IPS-20b (cell line): ENCODE data around the gene TRPM1.

ENCODE experiments used
- H3K27ac ChIP-seq: one replicate; pipeline ENCODE4 v1.5.1; 2013; ENCODE audit warnings: low read length
- H3K27me3 ChIP-seq: 2 replicates; pipeline ENCODE4 v1.6.1; 2013; ENCODE audit warnings: mild to moderate bottlenecking, low read length, inconsistent platforms; ENCODE audit not compliant: insufficient read depth
- H3K36me3 ChIP-seq: 2 replicates; pipeline ENCODE4 v1.6.1; 2013; ENCODE audit warnings: low read depth, mild to moderate bottlenecking, inconsistent platforms, low read length, moderate library complexity; ENCODE audit not compliant: insufficient read depth
- H3K4me1 ChIP-seq: 2 replicates; pipeline ENCODE4 v1.6.1; 2013; ENCODE audit warnings: mild to moderate bottlenecking, control low read depth, inconsistent platforms, low read length, moderate library complexity; ENCODE audit not compliant: insufficient read depth
- H3K4me3 ChIP-seq: 2 replicates; pipeline ENCODE4 v1.5.1; 2013; ENCODE audit warnings: mild to moderate bottlenecking, low read length, inconsistent platforms
- H3K9ac ChIP-seq: 2 replicates; pipeline ENCODE4 v1.6.1; 2013; ENCODE audit warnings: low read depth, mild to moderate bottlenecking, inconsistent platforms, low read length, moderate library complexity
- H3K9me3 ChIP-seq: 2 replicates; pipeline ENCODE4 v1.6.1; 2013; ENCODE audit warnings: mild to moderate bottlenecking, low read depth, low read length, inconsistent platforms; ENCODE audit not compliant: insufficient read depth

The TRPM1 gene

GRCh38 chr15:31101262-31102038 lies at the start of gene TRPM1:
TSS of gene TRPM1 (minus strand) at chr15:31101725. CDS start at chr15:31081355, 20,370 bp downstream.
- no peaks in the 10 kb centered on the region for H3K4me1 ChIP-seq
- H3K9ac ChIP-seq, result no peak within 1 kb of the TSS
- H3K4me3 ChIP-seq, result no peak within 1 kb of the TSS
- H3K36me3 ChIP-seq, result no peaks in the 10 kb centered on the region
- H3K9me3 ChIP-seq, result no peaks in the 10 kb centered on the region
- H3K27ac ChIP-seq, result no peak within 1 kb of the TSS
- peaks cover 3% of the 10 kb centered on the region; the same call in 1 of the 2 replicates for H3K27me3 ChIP-seq

- peaks cover 32% of the 10 kb centered on the region for H3K4me1 ChIP-seq
- peak overlapping the region; percentile 29 for H3K27ac ChIP-seq
- no peaks in the 10 kb centered on the region for H3K36me3 ChIP-seq
- H3K4me3 ChIP-seq, result no peak overlapping the region
- H3K27me3 ChIP-seq, result no peaks in the 10 kb centered on the region; the same call in 1 of the 2 replicates
- peaks cover 3% of the 10 kb centered on the region; the same call in 1 of the 2 replicates for H3K9me3 ChIP-seq
- peak overlapping the region; percentile 19; the same call in 1 of the 2 replicates for H3K9ac ChIP-seq
These were observed 49.3 kb upstream of the TRPM1 start for GRCh38 chr15:31150732-31151231.

DNA sequence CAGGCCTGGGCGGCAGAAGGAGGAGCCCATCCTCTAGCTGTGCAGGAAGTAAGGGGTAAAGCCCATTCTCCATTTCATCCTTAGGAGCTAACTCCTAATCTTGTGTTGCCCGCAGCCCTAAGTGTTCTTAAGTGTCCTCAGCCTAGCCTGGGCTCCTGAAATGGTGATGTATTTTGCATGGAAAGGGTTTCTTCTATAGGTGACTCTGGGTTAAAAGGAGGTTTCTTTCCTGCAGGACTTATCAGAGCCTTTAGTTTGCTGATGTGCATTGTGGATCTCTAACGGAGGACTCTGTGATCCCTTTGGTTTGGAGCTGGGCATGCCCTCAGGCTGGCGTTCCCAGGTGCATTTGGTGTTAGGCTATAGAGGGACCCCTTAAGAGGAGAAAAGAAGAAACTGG lies 48.5 kb upstream of the TRPM1 start:
- H3K9ac ChIP-seq, result no peak overlapping the region
- no peak overlapping the region for H3K4me3 ChIP-seq
- H3K27ac ChIP-seq, result no peak overlapping the region
- H3K4me1 ChIP-seq, result peaks cover 27% of the 10 kb centered on the region
- H3K27me3 ChIP-seq, result no peaks in the 10 kb centered on the region; the same call in 1 of the 2 replicates
- peaks cover 3% of the 10 kb centered on the region; the same call in 1 of the 2 replicates for H3K9me3 ChIP-seq
- no peaks in the 10 kb centered on the region for H3K36me3 ChIP-seq

DNA sequence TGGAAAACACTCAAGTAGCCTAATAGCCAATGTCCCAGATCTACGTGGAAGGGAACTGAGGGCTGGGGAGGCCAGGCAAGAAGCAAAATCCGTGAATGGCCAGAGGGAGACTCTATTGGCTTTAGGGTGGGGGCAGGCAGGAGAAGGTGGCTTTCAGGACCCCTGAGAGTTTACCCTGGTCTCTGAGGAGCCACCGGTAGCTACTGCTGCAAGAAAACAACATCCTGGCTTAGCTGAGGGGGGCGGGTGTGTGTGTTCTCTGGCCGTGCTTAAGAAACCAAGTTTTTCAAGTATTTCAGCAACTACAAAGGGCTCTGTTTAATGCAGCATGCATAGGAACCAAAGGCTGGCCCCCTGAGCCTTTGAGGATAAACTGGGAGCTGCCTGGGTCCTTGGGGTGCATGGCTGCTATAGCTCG lies 47.6 kb upstream of the TRPM1 start:
- Histone ChIP-seq H3K36me3 (no peaks in the 10 kb centered on the region), H3K4me1 (peaks cover 27% of the 10 kb centered on the region), H3K4me3 (no peak overlapping the region), H3K9me3 (peaks cover 3% of the 10 kb centered on the region; the same call in 1 of the 2 replicates), H3K27ac (no peak overlapping the region), H3K9ac (no peak overlapping the region; the same call in 1 of the 2 replicates), H3K27me3 (no peaks in the 10 kb centered on the region; the same call in 1 of the 2 replicates)

DNA sequence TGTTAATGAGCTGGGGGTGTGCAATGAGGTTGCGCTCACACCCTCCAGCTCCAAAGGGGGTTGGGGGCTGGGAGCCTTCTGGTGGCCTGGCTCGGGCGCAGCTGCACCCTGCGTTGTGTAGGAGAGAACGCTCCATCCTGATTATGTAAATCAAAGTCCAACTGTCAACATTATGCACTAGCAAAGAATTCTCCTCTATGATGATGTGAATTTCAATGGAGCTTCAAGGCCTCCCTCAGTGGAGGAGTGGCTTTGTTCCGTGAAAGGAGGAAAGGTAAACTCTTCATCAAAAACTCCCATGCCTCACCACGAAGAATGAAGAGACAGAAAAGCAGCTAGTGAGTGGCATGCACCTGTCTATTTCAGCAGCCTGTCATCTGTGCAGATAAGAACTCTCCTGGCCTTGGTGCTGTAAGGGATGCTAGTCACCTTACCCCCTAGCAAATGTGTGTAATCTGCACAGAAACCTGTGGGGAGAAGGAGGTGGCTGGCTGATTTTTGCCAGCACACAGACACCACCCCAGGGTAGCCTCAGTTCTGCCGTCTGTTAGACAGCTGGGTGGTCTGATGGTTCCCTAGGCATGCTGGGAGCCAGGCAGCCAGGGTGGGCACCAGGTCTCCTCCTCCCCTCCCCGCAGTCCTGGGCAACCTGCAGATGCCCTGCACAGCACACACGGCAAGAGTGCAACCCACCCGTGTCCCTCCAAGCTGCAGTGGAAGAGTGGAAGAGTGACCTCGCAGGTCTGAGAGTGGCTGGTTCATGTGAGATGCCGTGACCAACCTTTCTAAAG lies 47.0 kb upstream of the TRPM1 start:
- peaks cover 27% of the 10 kb centered on the region for H3K4me1 ChIP-seq
- H3K36me3 ChIP-seq, result no peaks in the 10 kb centered on the region
- no peak overlapping the region for H3K4me3 ChIP-seq
- no peak overlapping the region for H3K27ac ChIP-seq
- H3K9me3 ChIP-seq, result peaks cover 3% of the 10 kb centered on the region; the same call in 1 of the 2 replicates
- H3K9ac ChIP-seq, result no peak overlapping the region; the same call in 1 of the 2 replicates
- no peaks in the 10 kb centered on the region; the same call in 1 of the 2 replicates for H3K27me3 ChIP-seq

- Histone ChIP-seq H3K9me3 (peaks cover 3% of the 10 kb centered on the region; the same call in 1 of the 2 replicates), H3K36me3 (no peaks in the 10 kb centered on the region), H3K27ac (no peak overlapping the region), H3K9ac (no peak overlapping the region), H3K4me3 (no peak overlapping the region), H3K4me1 (peaks cover 27% of the 10 kb centered on the region), H3K27me3 (no peaks in the 10 kb centered on the region; the same call in 1 of the 2 replicates)
These were observed 46.4 kb upstream of the TRPM1 start for GRCh38 chr15:31147944-31148296.

DNA sequence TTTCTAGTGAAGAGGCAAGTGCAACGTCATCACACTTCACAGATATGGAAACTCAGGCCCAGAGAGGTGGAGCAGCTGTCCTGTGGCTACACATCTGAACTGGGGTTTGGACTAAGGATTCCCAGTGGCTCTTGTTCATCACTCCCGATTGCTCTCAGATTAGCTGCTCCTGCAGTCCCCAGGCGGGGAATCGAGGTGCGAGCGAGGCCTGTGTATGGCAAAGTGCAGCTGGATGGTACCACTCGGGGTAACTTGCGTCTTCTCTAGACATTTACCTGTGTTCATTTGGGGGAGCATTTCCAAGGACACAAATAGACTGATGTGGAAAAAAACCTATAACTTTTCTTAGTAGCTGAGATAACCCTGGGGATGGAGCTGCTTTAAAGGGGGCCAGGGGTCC lies 45.9 kb upstream of the TRPM1 start:
- H3K36me3 ChIP-seq, result no peaks in the 10 kb centered on the region
- no peaks in the 10 kb centered on the region for H3K9me3 ChIP-seq
- H3K27ac ChIP-seq, result no peak overlapping the region
- H3K4me1 ChIP-seq, result peaks cover 27% of the 10 kb centered on the region
- H3K9ac ChIP-seq, result no peak overlapping the region
- no peak overlapping the region for H3K4me3 ChIP-seq
- no peaks in the 10 kb centered on the region; the same call in 1 of the 2 replicates for H3K27me3 ChIP-seq

- Histone ChIP-seq H3K4me1 (peaks cover 11% of the 10 kb centered on the region), H3K36me3 (no peaks in the 10 kb centered on the region), H3K9me3 (no peaks in the 10 kb centered on the region), H3K4me3 (no peak overlapping the region), H3K9ac (no peak overlapping the region), H3K27ac (no peak overlapping the region), H3K27me3 (no peaks in the 10 kb centered on the region)
These were observed 43.9 kb upstream of the TRPM1 start for GRCh38 chr15:31145271-31145911.

DNA sequence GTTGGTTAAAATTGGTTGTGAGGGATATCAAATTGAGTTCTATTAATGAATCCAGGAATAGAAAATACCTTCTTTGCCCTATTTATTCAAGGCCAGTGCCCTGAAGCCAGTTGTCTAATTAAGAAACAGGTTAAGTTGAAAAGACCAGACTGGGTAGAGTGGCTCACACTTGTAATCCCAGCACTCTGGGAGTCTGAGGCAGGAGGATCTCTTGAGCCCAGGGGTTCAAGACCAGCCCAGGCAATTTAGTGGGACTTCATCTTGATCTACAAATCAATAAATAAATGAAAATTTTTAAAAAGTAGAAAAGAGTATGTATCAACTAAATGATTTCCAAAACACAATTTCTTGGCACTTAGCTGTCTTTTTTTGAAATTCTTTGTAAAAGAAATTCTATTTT lies 40.3 kb upstream of the TRPM1 start:
- Histone ChIP-seq H3K4me3 (no peak overlapping the region), H3K4me1 (peaks cover 3% of the 10 kb centered on the region; the same call in 1 of the 2 replicates), H3K9ac (no peak overlapping the region), H3K9me3 (peaks cover 6% of the 10 kb centered on the region; the same call in 1 of the 2 replicates), H3K27me3 (no peaks in the 10 kb centered on the region), H3K36me3 (no peaks in the 10 kb centered on the region), H3K27ac (no peak overlapping the region)

DNA sequence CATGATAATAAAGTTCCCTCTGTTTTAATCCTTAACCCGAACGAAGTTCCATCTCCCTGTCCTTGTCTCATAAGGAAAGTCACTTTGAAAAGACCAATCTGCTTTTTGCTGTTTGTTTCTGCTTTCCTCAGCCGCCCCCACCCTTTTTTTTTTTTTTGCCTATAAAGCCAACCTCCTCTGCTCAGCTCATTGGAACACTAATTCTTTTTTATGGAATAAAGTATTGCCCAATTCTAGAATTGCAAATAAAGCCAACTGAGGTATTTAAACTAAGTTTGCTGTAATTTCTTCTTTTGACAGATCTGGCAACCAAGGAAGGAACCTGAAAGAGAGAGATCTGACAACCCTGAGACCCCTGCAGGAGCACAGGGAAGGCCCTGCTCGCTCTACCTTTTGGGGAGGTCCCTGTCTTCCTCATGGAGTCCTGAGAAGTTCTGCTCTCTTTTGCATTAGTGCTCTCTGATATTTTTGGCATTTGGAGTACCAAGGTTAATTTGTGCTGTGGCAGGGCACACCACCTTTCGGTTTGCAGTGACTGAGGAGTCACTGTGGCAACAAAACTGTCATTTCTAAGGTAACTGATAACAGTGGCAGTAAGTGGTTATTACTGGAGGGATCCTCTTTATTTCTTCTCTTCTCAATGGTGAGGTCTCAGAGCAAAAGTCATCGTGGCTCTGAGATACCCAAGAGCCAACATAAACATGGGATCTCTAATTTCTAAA lies 35.2 kb upstream of the TRPM1 start:
- H3K9me3 ChIP-seq, result peaks cover 15% of the 10 kb centered on the region
- no peaks in the 10 kb centered on the region for H3K36me3 ChIP-seq
- H3K4me1 ChIP-seq, result peaks cover 11% of the 10 kb centered on the region; the same call in 1 of the 2 replicates
- H3K4me3 ChIP-seq, result no peak overlapping the region
- H3K27ac ChIP-seq, result no peak overlapping the region
- no peaks in the 10 kb centered on the region for H3K27me3 ChIP-seq
- no peak overlapping the region for H3K9ac ChIP-seq

- H3K4me1 ChIP-seq, result peaks cover 11% of the 10 kb centered on the region; the same call in 1 of the 2 replicates
- peaks cover 15% of the 10 kb centered on the region for H3K9me3 ChIP-seq
- no peaks in the 10 kb centered on the region for H3K27me3 ChIP-seq
- H3K36me3 ChIP-seq, result no peaks in the 10 kb centered on the region
- H3K4me3 ChIP-seq, result no peak overlapping the region
- H3K9ac ChIP-seq, result no peak overlapping the region
- H3K27ac ChIP-seq, result no peak overlapping the region
These were observed 34.5 kb upstream of the TRPM1 start for GRCh38 chr15:31136016-31136415.
